ENCODE results near the gene PLSCR3. TPM values are rescaled to one million over a fixed set of nuclear protein-coding genes. Genes with fewer than 3 reads are reported as not detected.

The PLSCR3 gene
- total and polyA plus RNA-seq, 2 experiments from 2014 or later = 30.0 to 34.3 TPM

GRCh38 chr17:7396147-7396546 lies 1.8 kb upstream of the PLSCR3 start (continued):
- TF ChIP-seq, protein P1, sequence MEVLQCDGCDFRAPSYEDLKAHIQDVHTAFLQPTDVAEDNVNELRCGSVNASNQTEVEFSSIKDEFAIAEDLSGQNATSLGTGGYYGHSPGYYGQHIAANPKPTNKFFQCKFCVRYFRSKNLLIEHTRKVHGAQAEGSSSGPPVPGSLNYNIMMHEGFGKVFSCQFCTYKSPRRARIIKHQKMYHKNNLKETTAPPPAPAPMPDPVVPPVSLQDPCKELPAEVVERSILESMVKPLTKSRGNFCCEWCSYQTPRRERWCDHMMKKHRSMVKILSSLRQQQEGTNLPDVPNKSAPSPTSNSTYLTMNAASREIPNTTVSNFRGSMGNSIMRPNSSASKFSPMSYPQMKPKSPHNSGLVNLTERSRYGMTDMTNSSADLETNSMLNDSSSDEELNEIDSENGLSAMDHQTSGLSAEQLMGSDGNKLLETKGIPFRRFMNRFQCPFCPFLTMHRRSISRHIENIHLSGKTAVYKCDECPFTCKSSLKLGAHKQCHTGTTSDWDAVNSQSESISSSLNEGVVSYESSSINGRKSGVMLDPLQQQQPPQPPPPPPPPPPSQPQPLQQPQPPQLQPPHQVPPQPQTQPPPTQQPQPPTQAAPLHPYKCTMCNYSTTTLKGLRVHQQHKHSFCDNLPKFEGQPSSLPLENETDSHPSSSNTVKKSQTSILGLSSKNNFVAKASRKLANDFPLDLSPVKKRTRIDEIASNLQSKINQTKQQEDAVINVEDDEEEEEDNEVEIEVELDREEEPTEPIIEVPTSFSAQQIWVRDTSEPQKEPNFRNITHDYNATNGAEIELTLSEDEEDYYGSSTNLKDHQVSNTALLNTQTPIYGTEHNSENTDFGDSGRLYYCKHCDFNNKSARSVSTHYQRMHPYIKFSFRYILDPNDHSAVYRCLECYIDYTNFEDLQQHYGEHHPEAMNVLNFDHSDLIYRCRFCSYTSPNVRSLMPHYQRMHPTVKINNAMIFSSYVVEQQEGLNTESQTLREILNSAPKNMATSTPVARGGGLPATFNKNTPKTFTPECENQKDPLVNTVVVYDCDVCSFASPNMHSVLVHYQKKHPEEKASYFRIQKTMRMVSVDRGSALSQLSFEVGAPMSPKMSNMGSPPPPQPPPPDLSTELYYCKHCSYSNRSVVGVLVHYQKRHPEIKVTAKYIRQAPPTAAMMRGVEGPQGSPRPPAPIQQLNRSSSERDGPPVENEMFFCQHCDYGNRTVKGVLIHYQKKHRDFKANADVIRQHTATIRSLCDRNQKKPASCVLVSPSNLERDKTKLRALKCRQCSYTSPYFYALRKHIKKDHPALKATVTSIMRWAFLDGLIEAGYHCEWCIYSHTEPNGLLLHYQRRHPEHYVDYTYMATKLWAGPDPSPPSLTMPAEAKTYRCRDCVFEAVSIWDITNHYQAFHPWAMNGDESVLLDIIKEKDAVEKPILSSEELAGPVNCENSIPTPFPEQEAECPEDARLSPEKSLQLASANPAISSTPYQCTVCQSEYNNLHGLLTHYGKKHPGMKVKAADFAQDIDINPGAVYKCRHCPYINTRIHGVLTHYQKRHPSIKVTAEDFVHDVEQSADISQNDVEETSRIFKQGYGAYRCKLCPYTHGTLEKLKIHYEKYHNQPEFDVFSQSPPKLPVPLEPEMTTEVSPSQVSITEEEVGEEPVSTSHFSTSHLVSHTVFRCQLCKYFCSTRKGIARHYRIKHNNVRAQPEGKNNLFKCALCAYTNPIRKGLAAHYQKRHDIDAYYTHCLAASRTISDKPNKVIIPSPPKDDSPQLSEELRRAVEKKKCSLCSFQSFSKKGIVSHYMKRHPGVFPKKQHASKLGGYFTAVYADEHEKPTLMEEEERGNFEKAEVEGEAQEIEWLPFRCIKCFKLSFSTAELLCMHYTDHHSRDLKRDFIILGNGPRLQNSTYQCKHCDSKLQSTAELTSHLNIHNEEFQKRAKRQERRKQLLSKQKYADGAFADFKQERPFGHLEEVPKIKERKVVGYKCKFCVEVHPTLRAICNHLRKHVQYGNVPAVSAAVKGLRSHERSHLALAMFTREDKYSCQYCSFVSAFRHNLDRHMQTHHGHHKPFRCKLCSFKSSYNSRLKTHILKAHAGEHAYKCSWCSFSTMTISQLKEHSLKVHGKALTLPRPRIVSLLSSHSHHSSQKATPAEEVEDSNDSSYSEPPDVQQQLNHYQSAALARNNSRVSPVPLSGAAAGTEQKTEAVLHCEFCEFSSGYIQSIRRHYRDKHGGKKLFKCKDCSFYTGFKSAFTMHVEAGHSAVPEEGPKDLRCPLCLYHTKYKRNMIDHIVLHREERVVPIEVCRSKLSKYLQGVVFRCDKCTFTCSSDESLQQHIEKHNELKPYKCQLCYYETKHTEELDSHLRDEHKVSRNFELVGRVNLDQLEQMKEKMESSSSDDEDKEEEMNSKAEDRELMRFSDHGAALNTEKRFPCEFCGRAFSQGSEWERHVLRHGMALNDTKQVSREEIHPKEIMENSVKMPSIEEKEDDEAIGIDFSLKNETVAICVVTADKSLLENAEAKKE (CRISPR knock-in tag; IDR thresholded peaks at IDR 0.05) = no peak
- TF ChIP-seq ZNF331 (CRISPR knock-in tag; IDR thresholded peaks at IDR 0.05; ENCODE audit: low read depth) (no peak), CTCF (conservative IDR thresholded peaks at IDR 0.05; ENCODE audit: low read depth in 2 of 2) (no peak), STAT1 (IDR thresholded peaks at IDR 0.05; ENCODE audit: unreplicated experiment) (no peak), JUNB (IDR thresholded peaks at IDR 0.05; ENCODE audit: unreplicated experiment) (no peak), POLR2AphosphoS5 (IDR thresholded peaks at IDR 0.05; ENCODE audit: low read depth) (no peak)
- TF ChIP-seq, protein P2, sequence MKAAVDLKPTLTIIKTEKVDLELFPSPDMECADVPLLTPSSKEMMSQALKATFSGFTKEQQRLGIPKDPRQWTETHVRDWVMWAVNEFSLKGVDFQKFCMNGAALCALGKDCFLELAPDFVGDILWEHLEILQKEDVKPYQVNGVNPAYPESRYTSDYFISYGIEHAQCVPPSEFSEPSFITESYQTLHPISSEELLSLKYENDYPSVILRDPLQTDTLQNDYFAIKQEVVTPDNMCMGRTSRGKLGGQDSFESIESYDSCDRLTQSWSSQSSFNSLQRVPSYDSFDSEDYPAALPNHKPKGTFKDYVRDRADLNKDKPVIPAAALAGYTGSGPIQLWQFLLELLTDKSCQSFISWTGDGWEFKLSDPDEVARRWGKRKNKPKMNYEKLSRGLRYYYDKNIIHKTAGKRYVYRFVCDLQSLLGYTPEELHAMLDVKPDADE (IDR thresholded peaks at IDR 0.05) = no peak

Measured in GM23338 (cell line).